HFFc6 (cell line): ENCODE measurements around the gene TH. TPM values are rescaled to one million over a fixed set of nuclear protein-coding genes. Genes with fewer than 3 reads are reported as not detected.

Experiments used
- DNase-seq: peaks from one replicate; pipeline ENCODE4 v3.0.0-alpha.2; 2018
- H3K27ac Mint-ChIP-seq: 2 replicates; pipeline ENCODE4 v1.8.0; 2020; ENCODE audit warnings: mild to moderate bottlenecking, mixed read lengths
- H3K27me3 Mint-ChIP-seq: 2 replicates; pipeline ENCODE4 v1.8.0; 2021; ENCODE audit warnings: mild to moderate bottlenecking, moderate library complexity, mixed read lengths; ENCODE audit not compliant: insufficient read depth
- H3K36me3 Mint-ChIP-seq: 2 replicates; pipeline ENCODE4 v1.8.0; 2021; ENCODE audit warnings: low read depth, mixed read lengths
- H3K4me1 Mint-ChIP-seq: 2 replicates; pipeline ENCODE4 v1.8.0; 2020; ENCODE audit warnings: low read depth, mixed read lengths
- H3K4me3 Mint-ChIP-seq: 2 replicates; pipeline ENCODE4 v1.8.0; 2020; ENCODE audit warnings: mild to moderate bottlenecking, moderate library complexity, mixed read lengths
- H3K9me3 Mint-ChIP-seq: 2 replicates; pipeline ENCODE4 v1.8.0; 2020; ENCODE audit warnings: mild to moderate bottlenecking, mixed read lengths
- CTCF ChIP-seq: fragments of 200-600 bp; sonication (generic); IDR thresholded peaks from 2 replicates; pipeline ENCODE4 v1.5.0; 2021; ENCODE audit warnings: antibody characterized with exemption, mild to moderate bottlenecking
- total RNA-seq, 6 experiments: library from RNA; stranded (reverse); fragmentation: NEBNext Ultra II Directional; extraction: Animal tissue kit (Norgen Biotek cat#: 25700); gene quantifications; 2 replicates in 1 of 6; 3 replicates in 5 of 6; pipeline ENCODE4 v1.2.3, GENCODE V29; 2021

Gene TH
- total RNA-seq, 6 experiments from 2014 or later: not detected

- no peaks in the 10 kb centered on the region for H3K36me3 Mint-ChIP-seq
- TF ChIP-seq CTCF: no peak
- no peaks in the 10 kb centered on the region for H3K9me3 Mint-ChIP-seq
- no peak for DNase-seq
- H3K27me3 Mint-ChIP-seq: peaks cover 44% of the 10 kb centered on the region
- no peak overlapping the region for H3K27ac Mint-ChIP-seq
- no peak overlapping the region for H3K4me3 Mint-ChIP-seq
- H3K4me1 Mint-ChIP-seq: no peaks in the 10 kb centered on the region
These were observed 39.4 kb downstream of the TH start for GRCh38 chr11:2132246-2132645.

- H3K36me3 Mint-ChIP-seq: no peaks in the 10 kb centered on the region
- H3K4me3 Mint-ChIP-seq: no peak overlapping the region
- TF ChIP-seq CTCF: no peak
- H3K27me3 Mint-ChIP-seq: peaks cover 38% of the 10 kb centered on the region
- H3K27ac Mint-ChIP-seq: no peak overlapping the region
- DNase-seq: no peak
- no peaks in the 10 kb centered on the region for H3K4me1 Mint-ChIP-seq
- H3K9me3 Mint-ChIP-seq: no peaks in the 10 kb centered on the region
These were observed 40.0 kb downstream of the TH start for GRCh38 chr11:2131371-2132236.

- no peak overlapping the region for H3K27ac Mint-ChIP-seq
These were observed 40.7 kb downstream of the TH start for GRCh38 chr11:2130881-2131352.

GRCh38 chr11:2129699-2130366, 41.8 kb downstream of the TH start:
- no peak overlapping the region for H3K27ac Mint-ChIP-seq
- no peak for DNase-seq
- no peaks in the 10 kb centered on the region for H3K36me3 Mint-ChIP-seq
- H3K27me3 Mint-ChIP-seq: peaks cover 30% of the 10 kb centered on the region
- no peak for TF ChIP-seq CTCF
- H3K4me3 Mint-ChIP-seq: no peak overlapping the region
- H3K4me1 Mint-ChIP-seq: no peaks in the 10 kb centered on the region
- H3K9me3 Mint-ChIP-seq: no peaks in the 10 kb centered on the region; the same call in 1 of the 2 replicates

More at GRCh38 chr11:2130881-2131352, 40.7 kb downstream of the TH start:
- no peak for TF ChIP-seq CTCF
- no peaks in the 10 kb centered on the region for H3K4me1 Mint-ChIP-seq
- no peaks in the 10 kb centered on the region for H3K9me3 Mint-ChIP-seq
- H3K36me3 Mint-ChIP-seq: no peaks in the 10 kb centered on the region
- H3K4me3 Mint-ChIP-seq: no peak overlapping the region
- H3K27me3 Mint-ChIP-seq: peaks cover 35% of the 10 kb centered on the region
- DNase-seq: no peak

- Mint-ChIP-seq H3K4me3 (no peak overlapping the region), H3K27ac (no peak overlapping the region), H3K36me3 (no peaks in the 10 kb centered on the region), H3K27me3 (peaks cover 30% of the 10 kb centered on the region), H3K9me3 (no peaks in the 10 kb centered on the region; the same call in 1 of the 2 replicates), H3K4me1 (no peaks in the 10 kb centered on the region)
- DNase-seq: no peak
- TF ChIP-seq CTCF: no peak
These were observed 42.3 kb downstream of the TH start for GRCh38 chr11:2129308-2129698.
